Hematopoietic multipotent progenitor cell treated with erythropoietin and hydrocortisone succinate and interleukin-3 and kit ligand, for 6 days (in vitro differentiated cells): ENCODE results near the gene KCNK10.

Experiments used
- DNase-seq: peaks from one replicate; pipeline ENCODE4 v3.0.0-alpha.2; 2015

Gene KCNK10

GRCh38 chr14:88323086-88323522 lies at the start of gene KCNK10:
KCNK10 (minus strand) TSS chr14:88323269; CDS start chr14:88322798, 471 bp downstream.
- no peak for DNase-seq

- no peak for DNase-seq
These were observed 46.4 kb upstream of the KCNK10 start for GRCh38 chr14:88369496-88369895.

- DNase-seq, result no peak
These were observed 41.8 kb upstream of the KCNK10 start for GRCh38 chr14:88364710-88365413.

- no peak for DNase-seq
These were observed 40.6 kb upstream of the KCNK10 start for GRCh38 chr14:88363644-88364043.

GRCh38 chr14:88359500-88359899 lies 36.4 kb upstream of the KCNK10 start:
- DNase-seq, result no peak

GRCh38 chr14:88354358-88354757 lies 31.3 kb upstream of the KCNK10 start:
- no peak for DNase-seq

GRCh38 chr14:88352698-88353097 lies 29.6 kb upstream of the KCNK10 start:
- DNase-seq, result no peak

GRCh38 chr14:88351966-88352691 lies 29.1 kb upstream of the KCNK10 start:
- no peak for DNase-seq

GRCh38 chr14:88348546-88348945 lies 25.5 kb upstream of the KCNK10 start:
- no peak for DNase-seq

- DNase-seq, result no peak
These were observed 23.1 kb upstream of the KCNK10 start for GRCh38 chr14:88346048-88346639.

- DNase-seq, result no peak
These were observed 19.9 kb upstream of the KCNK10 start for GRCh38 chr14:88342980-88343379.

- no peak for DNase-seq
These were observed 17.3 kb upstream of the KCNK10 start for GRCh38 chr14:88340357-88340756.

- no peak for DNase-seq
These were observed 10.0 kb upstream of the KCNK10 start for GRCh38 chr14:88333036-88333435.

GRCh38 chr14:88327497-88327896 lies 4.4 kb upstream of the KCNK10 start:
- DNase-seq, result no peak

GRCh38 chr14:88326352-88327103 lies 3.5 kb upstream of the KCNK10 start:
- DNase-seq, result no peak

GRCh38 chr14:88325883-88326282 lies 2.8 kb upstream of the KCNK10 start:
- DNase-seq, result no peak

GRCh38 chr14:88324930-88325329 lies 1.9 kb upstream of the KCNK10 start:
- no peak for DNase-seq

- DNase-seq, result no peak
These were observed 1.4 kb upstream of the KCNK10 start for GRCh38 chr14:88324491-88324890.

- DNase-seq, result no peak
These were observed 592 bp upstream of the KCNK10 start for GRCh38 chr14:88323523-88324199.

- no peak for DNase-seq
These were observed 474 bp downstream of the KCNK10 start for GRCh38 chr14:88322504-88323085.

GRCh38 chr14:88321692-88322503 lies 1.2 kb downstream of the KCNK10 start:
- DNase-seq, result no peak
